ENCODE measurements around the gene PRRG2. TPM values are rescaled to one million over a fixed set of nuclear protein-coding genes. Genes with fewer than 3 reads are reported as not detected.

The PRRG2 gene
- polyA plus RNA-seq, 3 donors = 0.49 TPM; not detected in 2

- Mint-ChIP-seq H3K9me3 (peaks cover 0 to 4% (median 0%) of the 10 kb centered on the region in 7 donors), H3K27me3 (ENCODE audit: low read depth in 3 of 3) (peaks cover 0 to 5% (median 2%) of the 10 kb centered on the region in 3 donors), H3K27ac (no peak overlapping the region), H3K4me1 (peaks cover 34% of the 10 kb centered on the region), H3K4me3 (no peak overlapping the region), H3K36me3 (peaks cover 51 to 70% of the 10 kb centered on the region in 2 donors)
- Histone ChIP-seq H3K9ac (ENCODE audit: insufficient read depth, low read length, poor library complexity, severe bottlenecking) (no peak overlapping the region), H4K20me1 (ENCODE audit: insufficient read depth, low read length) (peaks cover 20% of the 10 kb centered on the region), H3K9me3 (replicated peaks in 1 of 2; ENCODE audit: control insufficient read depth in 1 of 2, insufficient read depth in 1 of 2, low read length in 2 of 2) (no peaks in the 10 kb centered on the region), H3K4me2 (replicated peaks; ENCODE audit: extremely low read depth, low read length, poor library complexity, severe bottlenecking) (no peak overlapping the region), H3K27ac (ENCODE audit: low read depth in 1 of 2, low read length in 2 of 2) (no peak overlapping the region), H3K27me3 (ENCODE audit: control insufficient read depth in 2 of 2, insufficient read depth in 2 of 2, low read length in 2 of 2) (no peaks in the 10 kb centered on the region), H3K36me3 (replicated peaks in 1 of 2; ENCODE audit: control insufficient read depth in 1 of 2, insufficient read depth in 2 of 2, low read length in 2 of 2) (peaks cover 44 to 67% of the 10 kb centered on the region in 2 donors), H3K4me1 (ENCODE audit: control insufficient read depth in 1 of 2, insufficient read depth in 2 of 2, low read length in 2 of 2) (peaks cover 28 to 31% of the 10 kb centered on the region in 2 donors), H3K4me3 (replicated peaks in 1 of 3; ENCODE audit: low read depth in 2 of 3, low read length in 3 of 3) (no peak overlapping the region), H2AFZ (ENCODE audit: insufficient read depth, low read depth, low read length, poor library complexity, severe bottlenecking) (no peak overlapping the region), H3K79me2 (ENCODE audit: insufficient read depth, low read length) (no peaks in the 10 kb centered on the region)
- intact Hi-C loops (cut with micrococcal nuclease) = no loop called here
- no peak for TF ChIP-seq CTCF (IDR thresholded peaks at IDR 0.05)
- DNase-seq = peak in 1 of 3 donors; percentile 33
- WGBS (ENCODE audit: insufficient coverage) = 98% methylated on average over 37 of the region's 53 CpGs
These were observed 25.3 kb upstream of the PRRG2 start for GRCh38 chr19:49555600-49556411.

DNA sequence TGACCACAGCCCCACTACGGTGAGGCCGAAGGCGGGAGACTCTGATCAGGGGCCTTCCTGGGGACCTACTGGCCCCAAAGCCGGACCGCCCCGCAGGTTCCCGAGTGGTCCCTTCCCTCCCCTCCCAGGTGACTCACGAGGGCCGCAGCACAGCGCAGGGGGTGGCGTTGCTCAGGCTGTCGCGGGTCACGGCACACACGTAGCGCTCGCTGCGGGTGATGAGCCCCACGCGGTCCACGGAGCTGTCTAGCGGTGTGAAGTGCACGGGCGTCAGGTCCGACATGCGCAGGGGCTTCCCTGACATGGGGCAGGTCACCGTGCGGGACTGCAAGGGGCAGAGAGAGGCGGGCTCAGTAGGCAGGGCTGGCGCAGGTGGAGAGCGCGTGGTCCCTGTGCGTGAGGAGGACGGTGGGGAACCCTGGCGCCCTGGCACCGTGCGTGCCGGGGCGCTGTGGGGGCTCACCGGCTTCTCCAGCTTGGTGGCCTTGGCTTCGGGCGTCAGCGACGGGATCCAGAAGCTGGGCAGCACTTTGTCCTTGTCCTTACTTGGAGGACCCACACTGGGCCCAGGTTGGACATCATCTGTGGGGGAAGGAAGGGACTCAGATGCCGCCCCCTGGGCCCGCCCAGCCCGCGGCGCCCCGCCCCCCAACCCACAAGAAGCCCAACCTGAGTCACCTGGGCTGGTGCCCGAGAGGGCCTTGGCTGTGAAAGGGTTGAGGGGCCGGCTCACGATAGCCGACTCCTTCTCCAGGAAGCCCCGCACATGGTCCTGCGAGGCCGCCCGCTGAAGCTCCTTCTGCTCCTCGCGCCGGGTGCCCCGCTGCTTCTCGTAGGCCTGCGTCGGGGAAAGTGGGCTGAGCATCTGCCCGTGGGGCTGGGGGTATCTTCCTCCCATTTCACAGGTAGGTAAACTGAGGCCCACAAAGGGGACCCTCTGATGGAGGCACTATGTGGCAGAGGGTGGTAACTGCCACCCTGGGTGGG is 24.4 kb upstream of the PRRG2 start:
- H3K27me3 Mint-ChIP-seq (ENCODE audit: low read depth in 3 of 3) = peaks cover 0 to 5% (median 2%) of the 10 kb centered on the region in 3 donors
- no peaks in the 10 kb centered on the region for H3K9me3 ChIP-seq (replicated peaks in 1 of 2; ENCODE audit: control insufficient read depth in 1 of 2, insufficient read depth in 1 of 2, low read length in 2 of 2)
- H3K4me3 Mint-ChIP-seq = no peak overlapping the region
- peaks cover 44 to 67% of the 10 kb centered on the region in 2 donors for H3K36me3 ChIP-seq (replicated peaks in 1 of 2; ENCODE audit: control insufficient read depth in 1 of 2, insufficient read depth in 2 of 2, low read length in 2 of 2)
- H2AFZ ChIP-seq (ENCODE audit: insufficient read depth, low read depth, low read length, poor library complexity, severe bottlenecking) = no peak overlapping the region
- peaks cover 48 to 65% of the 10 kb centered on the region in 2 donors for H3K36me3 Mint-ChIP-seq
- DNase-seq = no peak
- H3K79me2 ChIP-seq (ENCODE audit: insufficient read depth, low read length) = no peaks in the 10 kb centered on the region
- no peak overlapping the region for H3K4me3 ChIP-seq (replicated peaks in 1 of 3; ENCODE audit: low read depth in 2 of 3, low read length in 3 of 3)
- H3K9me3 Mint-ChIP-seq = peaks cover 0 to 4% (median 0%) of the 10 kb centered on the region in 7 donors
- no peak overlapping the region for H3K9ac ChIP-seq (ENCODE audit: insufficient read depth, low read length, poor library complexity, severe bottlenecking)
- intact Hi-C loops (cut with micrococcal nuclease) = no loop called here
- peaks cover 33% of the 10 kb centered on the region for H3K4me1 Mint-ChIP-seq
- peaks cover 29% of the 10 kb centered on the region for H4K20me1 ChIP-seq (ENCODE audit: insufficient read depth, low read length)
- H3K4me2 ChIP-seq (replicated peaks; ENCODE audit: extremely low read depth, low read length, poor library complexity, severe bottlenecking) = no peak overlapping the region
- TF ChIP-seq CTCF (IDR thresholded peaks at IDR 0.05) = no peak
- H3K4me1 ChIP-seq (ENCODE audit: control insufficient read depth in 1 of 2, insufficient read depth in 2 of 2, low read length in 2 of 2) = peaks cover 20 to 26% of the 10 kb centered on the region in 2 donors
- 98% methylated on average over 43 of the region's 66 CpGs for WGBS (ENCODE audit: insufficient coverage)
- H3K27ac ChIP-seq (ENCODE audit: low read depth in 1 of 2, low read length in 2 of 2) = no peak overlapping the region
- H3K27me3 ChIP-seq (ENCODE audit: control insufficient read depth in 2 of 2, insufficient read depth in 2 of 2, low read length in 2 of 2) = no peaks in the 10 kb centered on the region
- peak overlapping the region in 1 of 7 donors; percentile 53 for H3K27ac Mint-ChIP-seq
